Osteocyte (in vitro differentiated cells): ENCODE data around the gene DDX1. TPM values are rescaled to one million over a fixed set of nuclear protein-coding genes. Genes with fewer than 3 reads are reported as not detected.

Experiments used
- DNase-seq: peaks from one replicate; pipeline ENCODE4 v3.0.0; 2021; ENCODE audit warnings: mixed read lengths; ENCODE audit not compliant: unreplicated experiment; ENCODE audit errors: extremely low spot score
- H3K27ac Mint-ChIP-seq: one replicate; pipeline ENCODE4 v1.8.0; 2021; ENCODE audit warnings: mild to moderate bottlenecking, mixed read lengths; ENCODE audit not compliant: unreplicated experiment
- H3K27me3 Mint-ChIP-seq: one replicate; pipeline ENCODE4 v1.8.0; 2021; ENCODE audit warnings: mixed read lengths; ENCODE audit not compliant: unreplicated experiment
- H3K36me3 Mint-ChIP-seq: one replicate; pipeline ENCODE4 v1.8.0; 2021; ENCODE audit warnings: mixed read lengths; ENCODE audit not compliant: unreplicated experiment
- H3K4me1 Mint-ChIP-seq: one replicate; pipeline ENCODE4 v1.8.0; 2021; ENCODE audit warnings: mixed read lengths; ENCODE audit not compliant: unreplicated experiment
- H3K4me3 Mint-ChIP-seq: one replicate; pipeline ENCODE4 v1.8.0; 2021; ENCODE audit warnings: mild to moderate bottlenecking, moderate library complexity, mixed read lengths; ENCODE audit not compliant: unreplicated experiment
- H3K9me3 Mint-ChIP-seq: one replicate; pipeline ENCODE4 v1.8.0; 2021; ENCODE audit warnings: mixed read lengths; ENCODE audit not compliant: unreplicated experiment
- CTCF ChIP-seq: fragments of 200-600 bp; sonication (generic); IDR thresholded peaks from 2 replicates; pipeline ENCODE4 v1.5.0; 2021; ENCODE audit warnings: antibody characterized with exemption, mild to moderate bottlenecking, moderate library complexity
- total RNA-seq: library from RNA; stranded (reverse); gene quantifications from 2 replicates; pipeline ENCODE4 v1.2.1, GENCODE V29; 2021

The DDX1 gene
- total RNA-seq, 1 donor from 2014 or later = 90.7 TPM

GRCh38 chr2:15563227-15564100, 28.2 kb upstream of the DDX1 start:
- TF ChIP-seq CTCF = no peak
- Mint-ChIP-seq H3K27me3 (peaks cover 19% of the 10 kb centered on the region), H3K4me3 (no peak overlapping the region), H3K27ac (no peak overlapping the region), H3K4me1 (peaks cover 25% of the 10 kb centered on the region), H3K36me3 (no peaks in the 10 kb centered on the region), H3K9me3 (no peaks in the 10 kb centered on the region)
- DNase-seq = no peak

- Mint-ChIP-seq H3K27ac (no peak overlapping the region), H3K4me1 (peaks cover 12% of the 10 kb centered on the region), H3K9me3 (no peaks in the 10 kb centered on the region), H3K27me3 (peaks cover 27% of the 10 kb centered on the region), H3K4me3 (no peak overlapping the region), H3K36me3 (no peaks in the 10 kb centered on the region)
- no peak for DNase-seq
- no peak for TF ChIP-seq CTCF
Measured at GRCh38 chr2:15565392-15565791, 26.3 kb upstream of the DDX1 start.

- Mint-ChIP-seq H3K9me3 (no peaks in the 10 kb centered on the region), H3K4me3 (no peak overlapping the region), H3K27ac (no peak overlapping the region), H3K4me1 (peaks cover 11% of the 10 kb centered on the region), H3K27me3 (peaks cover 30% of the 10 kb centered on the region), H3K36me3 (no peaks in the 10 kb centered on the region)
- no peak for TF ChIP-seq CTCF
- DNase-seq = no peak
Measured at GRCh38 chr2:15565994-15566671, 25.5 kb upstream of the DDX1 start.

GRCh38 chr2:15566912-15567311, 24.8 kb upstream of the DDX1 start:
- peaks cover 37% of the 10 kb centered on the region for H3K27me3 Mint-ChIP-seq
- no peak overlapping the region for H3K4me3 Mint-ChIP-seq
- no peaks in the 10 kb centered on the region for H3K36me3 Mint-ChIP-seq
- DNase-seq = no peak
- no peak overlapping the region for H3K27ac Mint-ChIP-seq
- peaks cover 3% of the 10 kb centered on the region for H3K4me1 Mint-ChIP-seq
- H3K9me3 Mint-ChIP-seq = no peaks in the 10 kb centered on the region
- no peak for TF ChIP-seq CTCF

GRCh38 chr2:15568874-15569273, 22.8 kb upstream of the DDX1 start:
- no peaks in the 10 kb centered on the region for H3K9me3 Mint-ChIP-seq
- DNase-seq = no peak
- no peaks in the 10 kb centered on the region for H3K4me1 Mint-ChIP-seq
- no peak for TF ChIP-seq CTCF
- H3K27me3 Mint-ChIP-seq = peaks cover 46% of the 10 kb centered on the region
- no peak overlapping the region for H3K4me3 Mint-ChIP-seq
- H3K27ac Mint-ChIP-seq = no peak overlapping the region
- no peaks in the 10 kb centered on the region for H3K36me3 Mint-ChIP-seq
